ENCODE data around the gene ACSS1. TPM values are rescaled to one million over a fixed set of nuclear protein-coding genes. Genes with fewer than 3 reads are reported as not detected.
A peak's percentile ranks its signal among the peaks of the same experiment; 100 is the strongest.

Gene ACSS1
- total RNA-seq, 2 experiments from 2014 or later, result 17.5 to 18.2 TPM

DNA sequence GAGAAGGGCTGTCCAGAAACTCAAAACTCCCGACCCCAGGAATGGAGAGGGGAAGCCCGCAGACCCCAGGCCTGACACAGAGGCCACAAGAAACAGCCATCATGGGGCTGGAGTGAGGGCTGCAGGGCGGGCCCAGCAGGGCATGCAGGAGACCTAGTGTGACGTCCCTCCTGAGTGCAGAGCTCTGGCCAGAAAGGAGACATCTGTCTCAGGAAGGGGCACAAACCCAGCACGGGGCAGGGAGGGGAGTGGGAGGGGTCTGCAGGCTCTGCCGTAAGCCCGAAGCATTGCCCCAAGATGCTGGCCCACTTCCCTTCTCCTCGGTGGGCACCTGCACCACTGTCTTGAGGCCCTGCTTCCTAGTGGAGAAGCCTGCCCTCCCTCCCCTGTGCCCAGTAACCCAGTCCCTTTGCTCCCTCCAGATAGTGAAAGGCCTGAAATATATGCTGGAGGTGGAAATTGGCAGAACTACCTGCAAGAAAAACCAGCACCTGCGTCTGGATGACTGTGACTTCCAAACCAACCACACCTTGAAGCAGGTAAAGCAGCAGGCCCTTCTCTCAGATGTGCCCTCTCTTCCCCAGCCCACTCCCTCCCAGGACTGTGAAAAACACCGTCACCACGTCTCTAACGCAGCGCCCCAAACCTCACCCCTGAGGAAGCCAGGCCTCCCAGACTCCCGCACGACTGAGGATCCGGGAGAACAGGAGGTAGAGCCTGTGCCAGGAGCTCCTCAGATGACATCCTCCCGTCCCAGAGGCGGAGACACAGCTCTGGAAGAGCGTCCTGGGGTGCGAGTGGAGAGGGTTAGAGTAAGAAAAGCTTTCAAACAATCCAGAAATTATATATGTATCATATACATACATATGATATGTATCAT is 99.2 kb downstream of the ACSS1 start:
- ChIA-PET CTCF (interaction anchor here (1.9 kb wide), 1 partner anchor 9 kb away, joined by 4 read pairs; the partner anchor contains the start of gene CST7), POLR2A (interaction anchor here (1.0 to 2.9 kb wide), 2 partner anchors 9 to 25 kb away, joined by 3 to 15 read pairs; partner anchors contain the start of gene CST7)
- H3K4me1 Mint-ChIP-seq (ENCODE audit: low read depth), result peaks cover 37% of the 10 kb centered on the region
- no peak for DNase-seq
- ATAC-seq, result no peak
- intact Hi-C loops (cut with micrococcal nuclease), result no loop called here
- H3K9me3 Mint-ChIP-seq, result no peaks in the 10 kb centered on the region
- H3K27ac Mint-ChIP-seq, result peak overlapping the region; percentile 52
- H3K36me3 Mint-ChIP-seq (ENCODE audit: low read depth), result peaks cover 50% of the 10 kb centered on the region
- H3K4me3 Mint-ChIP-seq, result no peak overlapping the region
- TF ChIP-seq CTCF (IDR thresholded peaks at IDR 0.05), result no peak
- no peaks in the 10 kb centered on the region for H3K27me3 Mint-ChIP-seq

DNA sequence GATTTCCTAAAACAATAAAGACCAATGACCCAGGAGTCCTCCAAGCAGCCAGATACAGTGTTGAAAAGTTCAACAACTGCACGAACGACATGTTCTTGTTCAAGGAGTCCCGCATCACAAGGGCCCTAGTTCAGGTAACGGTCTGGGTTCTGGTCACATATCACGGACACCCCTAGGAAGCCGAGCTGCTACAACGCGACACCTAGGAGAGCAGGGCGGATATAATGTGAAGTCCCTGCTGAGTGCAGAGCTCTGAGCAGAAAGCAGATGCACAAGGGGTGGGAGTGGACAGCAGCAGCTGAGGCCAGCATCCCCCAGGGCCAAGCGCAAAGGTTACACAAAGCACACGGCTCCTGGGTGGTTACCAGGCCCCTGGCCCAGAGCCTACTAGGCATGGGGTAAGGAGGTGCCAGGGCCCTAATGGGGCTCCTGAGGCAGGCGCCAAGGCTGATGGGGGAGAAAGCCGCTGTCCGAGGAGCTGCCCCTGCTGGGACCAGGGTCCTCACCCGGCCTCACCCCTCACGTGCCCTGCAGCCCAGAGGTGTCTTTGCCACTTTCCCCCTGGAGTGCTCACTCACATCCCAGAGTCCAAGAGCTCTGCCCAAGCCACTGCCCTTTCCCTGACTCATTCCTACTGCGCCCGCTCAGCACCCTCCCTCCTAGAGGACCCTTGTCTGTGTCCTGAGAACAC is 100.5 kb downstream of the ACSS1 start:
- intact Hi-C loops (cut with micrococcal nuclease), result no loop called here
- DNase-seq, result no peak
- no peak for ATAC-seq
- H3K36me3 Mint-ChIP-seq (ENCODE audit: low read depth), result peaks cover 46% of the 10 kb centered on the region
- no peak overlapping the region for H3K4me3 Mint-ChIP-seq
- H3K27me3 Mint-ChIP-seq, result no peaks in the 10 kb centered on the region
- H3K9me3 Mint-ChIP-seq, result no peaks in the 10 kb centered on the region
- ChIA-PET CTCF (no interaction called here), POLR2A (no interaction called here)
- TF ChIP-seq CTCF (IDR thresholded peaks at IDR 0.05), result no peak
- peaks cover 47% of the 10 kb centered on the region for H3K4me1 Mint-ChIP-seq (ENCODE audit: low read depth)
- peak overlapping the region; percentile 46 for H3K27ac Mint-ChIP-seq

Other genes starting within 250 kb of the ACSS1 start
- gene CST7, start 108.9 kb downstream of the ACSS1 start, total RNA-seq, result 10 to 100 TPM; 48.5 to 49.3 TPM
- 10 to 100 TPM; 36.7 to 40.0 TPM for gene APMAP, start 65.4 kb downstream of the ACSS1 start, total RNA-seq
- not detected for gene VSX1, start 24.0 kb upstream of the ACSS1 start, total RNA-seq
- gene ENTPD6, start 137.6 kb upstream of the ACSS1 start, total RNA-seq, result 10 to 100 TPM; 39.4 to 42.8 TPM
- 10 to 100 TPM; 26.1 to 26.5 TPM for gene PYGB, start 189.9 kb upstream of the ACSS1 start, total RNA-seq

Data from activated CD8-positive, alpha-beta T cell treated with anti-CD3 and anti-CD28 coated beads for 36 hours (primary cell).